Left ventricle myocardium inferior (tissue), 1 donor: ENCODE results near the gene FARP2. TPM values are rescaled to one million over a fixed set of nuclear protein-coding genes. Genes with fewer than 3 reads are reported as not detected.

Source experiments
- DNase-seq: peaks from one replicate; pipeline ENCODE4 v3.0.0-alpha.2; 2020
- H3K27ac ChIP-seq: fragments of 200-600 bp; replicated peaks from 2 replicates; pipeline ENCODE4 v1.8.0; 2021
- H3K27me3 ChIP-seq: fragments of 200-600 bp; 2 replicates; pipeline ENCODE4 v1.8.0; 2021; ENCODE audit warnings: low read depth
- H3K36me3 ChIP-seq: fragments of 200-600 bp; 2 replicates; pipeline ENCODE4 v1.8.0; 2021
- H3K4me1 ChIP-seq: fragments of 200-600 bp; 2 replicates; pipeline ENCODE4 v1.8.0; 2021
- H3K4me3 ChIP-seq: fragments of 200-600 bp; 2 replicates; pipeline ENCODE4 v1.8.0; 2021; ENCODE audit warnings: mild to moderate bottlenecking, moderate library complexity
- H3K9me3 ChIP-seq: fragments of 200-600 bp; replicated peaks from 2 replicates; pipeline ENCODE4 v1.8.0; 2021
- intact Hi-C: fragments of 100-400 bp; cut with micrococcal nuclease; formaldehyde crosslinking; loops from one replicate; pipeline ENCODE4 v1.11.0; 2022
- microRNA-seq: library from miRNA; unstranded; fragments of <30 nt; microRNA quantifications from one replicate; pipeline ENCODE4 v1.2.0, GENCODE V29; 2020
- total RNA-seq: library from RNA; stranded (reverse); fragmentation: NEBNext Ultra II Directional; extraction: Animal tissue kit (Norgen Biotek cat#: 25700); gene quantifications from one replicate; pipeline ENCODE4 v1.2.1, GENCODE V29; 2021
- TF ChIP-seq, protein P1 (sequence below): fragments of 200-600 bp; IDR thresholded peaks from 2 replicates; pipeline ENCODE4 v1.8.0; 2021; ENCODE audit warnings: antibody characterized with exemption, mild to moderate bottlenecking, borderline replicate concordance
- donor health status: DM: no; HTN: yes; CAD: no; lungs with severe emphysema.

The FARP2 gene
- total RNA-seq, 1 donor from 2014 or later: 16.5 TPM

DNA sequence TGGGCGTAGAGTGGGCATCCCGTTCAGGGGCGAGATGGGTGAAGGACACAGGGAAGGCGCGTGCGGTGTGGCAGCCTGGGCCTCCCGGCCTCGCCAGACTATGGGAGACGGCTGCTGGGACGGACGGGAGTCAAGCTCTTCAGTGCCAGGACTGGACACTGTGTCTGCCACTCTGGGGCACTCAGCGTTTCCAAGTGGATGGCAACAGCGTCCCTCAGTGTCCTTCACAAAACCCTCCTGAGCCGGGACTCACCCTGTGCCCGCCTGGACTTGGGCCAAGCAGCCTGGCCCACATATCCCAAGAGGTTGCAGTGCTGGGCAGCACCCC is 186.2 kb downstream of the FARP2 start:
- no peak for DNase-seq
- peak overlapping the region; percentile 61 for H3K4me3 ChIP-seq

More for the DNA sequence above, 186.2 kb downstream of the FARP2 start:
- H3K36me3 ChIP-seq: no peaks in the 10 kb centered on the region
- H3K27me3 ChIP-seq: peaks cover 43% of the 10 kb centered on the region
- H3K9me3 ChIP-seq: no peaks in the 10 kb centered on the region
- intact Hi-C loops: no loop called here
- TF ChIP-seq, protein P1, sequence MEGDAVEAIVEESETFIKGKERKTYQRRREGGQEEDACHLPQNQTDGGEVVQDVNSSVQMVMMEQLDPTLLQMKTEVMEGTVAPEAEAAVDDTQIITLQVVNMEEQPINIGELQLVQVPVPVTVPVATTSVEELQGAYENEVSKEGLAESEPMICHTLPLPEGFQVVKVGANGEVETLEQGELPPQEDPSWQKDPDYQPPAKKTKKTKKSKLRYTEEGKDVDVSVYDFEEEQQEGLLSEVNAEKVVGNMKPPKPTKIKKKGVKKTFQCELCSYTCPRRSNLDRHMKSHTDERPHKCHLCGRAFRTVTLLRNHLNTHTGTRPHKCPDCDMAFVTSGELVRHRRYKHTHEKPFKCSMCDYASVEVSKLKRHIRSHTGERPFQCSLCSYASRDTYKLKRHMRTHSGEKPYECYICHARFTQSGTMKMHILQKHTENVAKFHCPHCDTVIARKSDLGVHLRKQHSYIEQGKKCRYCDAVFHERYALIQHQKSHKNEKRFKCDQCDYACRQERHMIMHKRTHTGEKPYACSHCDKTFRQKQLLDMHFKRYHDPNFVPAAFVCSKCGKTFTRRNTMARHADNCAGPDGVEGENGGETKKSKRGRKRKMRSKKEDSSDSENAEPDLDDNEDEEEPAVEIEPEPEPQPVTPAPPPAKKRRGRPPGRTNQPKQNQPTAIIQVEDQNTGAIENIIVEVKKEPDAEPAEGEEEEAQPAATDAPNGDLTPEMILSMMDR: no peak
- H3K27ac ChIP-seq: no peak overlapping the region
- peaks cover 40% of the 10 kb centered on the region for H3K4me1 ChIP-seq

Small RNA genes within 50 kb of the gene (microRNA-seq; reads per million reads assigned to microRNA genes)
- not detected for gene MIR3133

Other genes starting within 250 kb of the FARP2 start
- 3.4 TPM for gene PASK, start 206.8 kb upstream of the FARP2 start, total RNA-seq
- 61.5 TPM for gene PPP1R7, start 205.8 kb upstream of the FARP2 start, total RNA-seq
- 0.80 TPM for gene ANO7, start 167.6 kb upstream of the FARP2 start, total RNA-seq
- 365 TPM for gene HDLBP, start 40.6 kb upstream of the FARP2 start, total RNA-seq
- gene SEPTIN2, start 40.4 kb upstream of the FARP2 start, total RNA-seq: 187 TPM
- gene STK25, start 152.3 kb downstream of the FARP2 start, total RNA-seq: 89.1 TPM
- gene BOK, start 202.5 kb downstream of the FARP2 start, total RNA-seq: 2.4 TPM